Breast epithelium (tissue), 3 donors: Measurements from ENCODE around the gene IL6.
"Not testable (repeated sequence)": the region's sequence is repeated elsewhere in the genome, so short reads cannot be mapped to it uniquely, and the experiment has no call there.

Experiments
- CTCF ChIP-seq, 3 donors: fragments of 450-650 bp; IDR thresholded peaks; one replicate each; pipeline ENCODE4 v1.5.1; 2016 to 2017; ENCODE audit warnings: antibody characterized with exemption in 3 of 3, mild to moderate bottlenecking in 3 of 3, moderate library complexity in 3 of 3
- POLR2AphosphoS5 ChIP-seq, 3 donors: sonication (generic); formaldehyde crosslinking; IDR thresholded peaks; one replicate each; pipeline ENCODE4 v1.6.1; 2017; ENCODE audit warnings: antibody characterized with exemption in 3 of 3

GRCh38 chr7:22709062-22709829, 17.8 kb upstream of the IL6 start:
- not testable (repeated sequence) for TF ChIP-seq CTCF, POLR2AphosphoS5 (IDR thresholded peaks at IDR 0.05)
